MM.1S (cell line): Measurements from ENCODE around the gene ETNPPL.
"Not testable (repeated sequence)": the region's sequence is repeated elsewhere in the genome, so short reads cannot be mapped to it uniquely, and the experiment has no call there.

ENCODE experiments used
- DNase-seq: peaks from one replicate; pipeline ENCODE4 v3.0.0-alpha.2; 2015
- H2AFZ ChIP-seq: fragments of 300-600 bp; sonication (generic); 2 replicates; pipeline ENCODE4 v1.6.0; 2016; ENCODE audit warnings: antibody characterized with exemption, low read length
- H3F3A ChIP-seq: fragments of 300-600 bp; sonication (generic); 2 replicates; pipeline ENCODE4 v1.6.1; 2016; ENCODE audit warnings: mild to moderate bottlenecking, antibody characterized with exemption, low read length, moderate library complexity, mixed read lengths; ENCODE audit not compliant: insufficient read depth
- H3K27ac ChIP-seq: fragments of 300-600 bp; sonication (generic); 2 replicates; pipeline ENCODE4 v1.5.1; 2016; ENCODE audit warnings: mild to moderate bottlenecking, low read length
- H3K27me3 ChIP-seq: fragments of 300-600 bp; sonication (generic); replicated peaks from 2 replicates; pipeline ENCODE4 v1.6.0; 2016; ENCODE audit warnings: low read length; ENCODE audit not compliant: insufficient read depth
- H3K36me3 ChIP-seq: fragments of 300-600 bp; sonication (generic); replicated peaks from 2 replicates; pipeline ENCODE4 v1.6.1; 2016; ENCODE audit warnings: mild to moderate bottlenecking, low read length, mixed read lengths; ENCODE audit not compliant: insufficient read depth
- H3K4me1 ChIP-seq: fragments of 300-600 bp; sonication (generic); 2 replicates; pipeline ENCODE4 v1.6.1; 2016; ENCODE audit warnings: low read length, mixed read lengths
- H3K4me2 ChIP-seq: fragments of 300-600 bp; sonication (generic); 2 replicates; pipeline ENCODE4 v1.6.0; 2016; ENCODE audit warnings: low read depth, low read length
- H3K4me3 ChIP-seq: fragments of 300-600 bp; sonication (generic); 2 replicates; pipeline ENCODE4 v1.5.1; 2016; ENCODE audit warnings: low read length, mixed read lengths
- H3K79me2 ChIP-seq: fragments of 300-600 bp; sonication (generic); 2 replicates; pipeline ENCODE4 v1.6.1; 2016; ENCODE audit warnings: mixed run types, low read length, mixed read lengths
- H3K9ac ChIP-seq: fragments of 300-600 bp; sonication (generic); 2 replicates; pipeline ENCODE4 v1.6.1; 2016; ENCODE audit warnings: low read length, mixed read lengths
- H3K9me2 ChIP-seq: fragments of 300-600 bp; sonication (generic); replicated peaks from 2 replicates; pipeline ENCODE4 v1.6.1; 2016; ENCODE audit warnings: mild to moderate bottlenecking, low read length, mixed read lengths; ENCODE audit not compliant: insufficient read depth
- H3K9me3 ChIP-seq: fragments of 300-600 bp; sonication (generic); replicated peaks from 2 replicates; pipeline ENCODE4 v1.6.1; 2016; ENCODE audit warnings: mild to moderate bottlenecking, low read length, mixed read lengths; ENCODE audit not compliant: insufficient read depth
- H4K20me1 ChIP-seq: fragments of 300-600 bp; sonication (generic); 2 replicates; pipeline ENCODE4 v1.6.1; 2016; ENCODE audit warnings: mild to moderate bottlenecking, low read length, moderate library complexity, mixed read lengths; ENCODE audit not compliant: insufficient read depth
- EZH2 ChIP-seq: fragments of 300-600 bp; sonication (generic); optimal IDR thresholded peaks from 2 replicates; pipeline ENCODE3; 2017; ENCODE audit warnings: low read depth, mild to moderate bottlenecking, antibody characterized with exemption, low read length, mixed read lengths
- EZH2phosphoT487 ChIP-seq: fragments of 300-600 bp; sonication (generic); IDR thresholded peaks from 2 replicates; pipeline ENCODE4 v1.6.1; 2018; ENCODE audit warnings: antibody characterized with exemption, low read length
- TF ChIP-seq, protein P1 (sequence below): fragments of 300-600 bp; sonication (generic); IDR thresholded peaks from 2 replicates; pipeline ENCODE4 v1.5.1; 2016; ENCODE audit warnings: antibody characterized with exemption, low read length, mixed read lengths

ETNPPL gene

DNA sequence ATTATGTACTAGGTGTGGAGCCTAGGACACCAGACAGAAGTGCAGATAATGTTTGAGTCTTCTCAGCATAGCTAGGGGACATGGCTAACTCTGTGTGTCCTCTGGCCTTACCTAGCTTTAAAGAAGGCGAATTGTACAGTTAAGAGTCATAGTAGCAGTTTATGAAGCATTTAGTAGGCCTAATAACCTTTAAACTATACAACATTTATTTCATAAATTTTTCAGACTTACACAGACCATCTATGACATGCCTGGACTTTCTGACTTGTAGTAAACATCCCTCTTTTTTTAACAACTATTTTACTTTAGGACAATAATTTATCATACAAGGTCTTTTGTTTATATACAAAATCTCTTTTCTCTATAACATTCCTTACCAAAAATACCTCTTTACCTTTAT lies 37.4 kb downstream of the ETNPPL start:
- Histone ChIP-seq H3K79me2 (no peaks in the 10 kb centered on the region), H3K4me1 (no peaks in the 10 kb centered on the region), H3K9me2 (no peaks in the 10 kb centered on the region), H3K27me3 (no peaks in the 10 kb centered on the region), H3K36me3 (no peaks in the 10 kb centered on the region), H4K20me1 (no peaks in the 10 kb centered on the region), H3K9ac (no peak overlapping the region), H3F3A (no peaks in the 10 kb centered on the region), H3K4me2 (no peak overlapping the region), H3K27ac (no peak overlapping the region), H3K4me3 (no peak overlapping the region), H2AFZ (no peak overlapping the region), H3K9me3 (no peaks in the 10 kb centered on the region)
- no peak for TF ChIP-seq EZH2phosphoT487
- TF ChIP-seq, protein P1, sequence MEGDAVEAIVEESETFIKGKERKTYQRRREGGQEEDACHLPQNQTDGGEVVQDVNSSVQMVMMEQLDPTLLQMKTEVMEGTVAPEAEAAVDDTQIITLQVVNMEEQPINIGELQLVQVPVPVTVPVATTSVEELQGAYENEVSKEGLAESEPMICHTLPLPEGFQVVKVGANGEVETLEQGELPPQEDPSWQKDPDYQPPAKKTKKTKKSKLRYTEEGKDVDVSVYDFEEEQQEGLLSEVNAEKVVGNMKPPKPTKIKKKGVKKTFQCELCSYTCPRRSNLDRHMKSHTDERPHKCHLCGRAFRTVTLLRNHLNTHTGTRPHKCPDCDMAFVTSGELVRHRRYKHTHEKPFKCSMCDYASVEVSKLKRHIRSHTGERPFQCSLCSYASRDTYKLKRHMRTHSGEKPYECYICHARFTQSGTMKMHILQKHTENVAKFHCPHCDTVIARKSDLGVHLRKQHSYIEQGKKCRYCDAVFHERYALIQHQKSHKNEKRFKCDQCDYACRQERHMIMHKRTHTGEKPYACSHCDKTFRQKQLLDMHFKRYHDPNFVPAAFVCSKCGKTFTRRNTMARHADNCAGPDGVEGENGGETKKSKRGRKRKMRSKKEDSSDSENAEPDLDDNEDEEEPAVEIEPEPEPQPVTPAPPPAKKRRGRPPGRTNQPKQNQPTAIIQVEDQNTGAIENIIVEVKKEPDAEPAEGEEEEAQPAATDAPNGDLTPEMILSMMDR: no peak
- no peak for TF ChIP-seq EZH2
- DNase-seq: no peak

DNA sequence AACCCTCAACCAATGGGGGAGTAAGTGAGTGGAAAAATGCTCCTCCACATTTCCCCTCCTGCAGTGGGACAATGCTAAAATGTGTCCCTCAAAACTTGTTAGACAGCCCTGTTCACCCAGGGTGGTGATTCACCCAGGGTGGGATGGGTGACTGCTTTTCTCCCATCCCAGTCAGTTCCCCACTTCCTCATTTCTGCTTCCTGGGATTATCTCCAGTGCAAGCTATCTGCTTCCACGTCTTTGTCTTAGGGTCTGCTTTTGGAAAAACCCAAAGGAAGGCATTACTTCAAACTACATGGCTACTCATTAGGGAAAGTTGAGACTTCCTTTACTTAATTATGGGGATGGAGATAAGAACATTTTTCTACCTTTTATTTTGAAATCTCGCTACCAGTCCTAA lies 45.5 kb downstream of the ETNPPL start:
- no peak overlapping the region for H3K4me2 ChIP-seq
- H2AFZ ChIP-seq: no peak overlapping the region
- TF ChIP-seq EZH2: no peak
- TF ChIP-seq, protein P1: no peak
- TF ChIP-seq EZH2phosphoT487: no peak
- H4K20me1 ChIP-seq: no peaks in the 10 kb centered on the region
- H3K79me2 ChIP-seq: no peaks in the 10 kb centered on the region
- no peaks in the 10 kb centered on the region for H3K27me3 ChIP-seq
- no peaks in the 10 kb centered on the region for H3K9me3 ChIP-seq
- H3K36me3 ChIP-seq: no peaks in the 10 kb centered on the region
- H3K27ac ChIP-seq: no peak overlapping the region
- no peaks in the 10 kb centered on the region for H3F3A ChIP-seq
- H3K4me1 ChIP-seq: no peaks in the 10 kb centered on the region
- H3K9me2 ChIP-seq: no peaks in the 10 kb centered on the region
- DNase-seq: no peak
- no peak overlapping the region for H3K4me3 ChIP-seq
- H3K9ac ChIP-seq: no peak overlapping the region

DNA sequence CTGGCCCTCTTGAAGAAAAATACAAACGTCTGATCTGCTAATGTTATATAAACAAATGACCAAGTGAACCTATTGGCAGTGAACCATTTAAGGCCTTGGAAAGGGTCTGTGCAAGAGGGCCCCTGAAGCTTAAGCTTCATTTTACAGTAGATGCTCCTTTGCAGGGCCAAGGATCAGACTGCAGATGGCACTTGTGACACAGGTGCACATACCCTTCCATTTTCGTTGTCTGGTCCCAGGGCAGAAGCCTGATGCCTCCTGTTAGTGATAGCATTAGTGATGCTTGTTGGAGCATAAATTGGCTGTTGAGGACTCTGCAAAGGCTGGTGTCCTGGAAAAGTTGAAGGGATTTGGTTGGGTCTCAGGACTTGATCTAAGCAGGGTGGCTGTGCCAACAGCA lies 46.5 kb downstream of the ETNPPL start:
- Histone ChIP-seq H3K9me2 (no peaks in the 10 kb centered on the region), H3K9me3 (no peaks in the 10 kb centered on the region), H3K36me3 (no peaks in the 10 kb centered on the region), H2AFZ (no peak overlapping the region), H3K9ac (no peak overlapping the region), H3K79me2 (no peaks in the 10 kb centered on the region), H3K4me2 (no peak overlapping the region), H3F3A (no peaks in the 10 kb centered on the region), H3K4me3 (no peak overlapping the region), H3K27ac (no peak overlapping the region), H3K4me1 (no peaks in the 10 kb centered on the region), H4K20me1 (no peaks in the 10 kb centered on the region), H3K27me3 (no peaks in the 10 kb centered on the region)
- no peak for DNase-seq
- TF ChIP-seq EZH2phosphoT487 (no peak), EZH2 (no peak)
- TF ChIP-seq, protein P1: no peak

DNA sequence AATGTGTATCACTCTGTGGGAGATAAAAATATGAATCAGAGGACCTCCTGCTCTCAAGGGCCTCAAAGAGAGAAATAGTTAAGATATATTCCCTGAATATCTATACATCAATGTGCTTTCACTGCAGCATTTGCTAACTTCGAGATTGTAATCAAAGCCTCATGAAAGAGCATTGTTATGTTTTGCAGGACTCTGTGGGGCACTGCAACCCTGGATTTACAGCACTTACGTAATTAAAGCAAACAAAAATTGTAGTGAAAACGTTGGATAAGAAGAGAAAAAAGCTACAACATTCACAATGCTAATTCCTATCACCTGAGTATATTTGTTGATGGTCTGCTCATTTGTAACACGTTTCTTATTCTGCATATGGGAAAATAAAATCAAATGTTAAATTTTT lies 48.0 kb downstream of the ETNPPL start:
- Histone ChIP-seq H3K27me3 (no peaks in the 10 kb centered on the region), H3K9me3 (no peaks in the 10 kb centered on the region), H3F3A (no peaks in the 10 kb centered on the region), H3K79me2 (no peaks in the 10 kb centered on the region), H4K20me1 (no peaks in the 10 kb centered on the region), H3K9me2 (no peaks in the 10 kb centered on the region), H3K9ac (no peak overlapping the region), H3K4me1 (no peaks in the 10 kb centered on the region), H3K4me3 (no peak overlapping the region), H3K4me2 (no peak overlapping the region), H3K36me3 (no peaks in the 10 kb centered on the region), H3K27ac (no peak overlapping the region), H2AFZ (no peak overlapping the region)
- DNase-seq: no peak
- TF ChIP-seq, protein P1: no peak
- TF ChIP-seq EZH2 (no peak), EZH2phosphoT487 (no peak)

DNA sequence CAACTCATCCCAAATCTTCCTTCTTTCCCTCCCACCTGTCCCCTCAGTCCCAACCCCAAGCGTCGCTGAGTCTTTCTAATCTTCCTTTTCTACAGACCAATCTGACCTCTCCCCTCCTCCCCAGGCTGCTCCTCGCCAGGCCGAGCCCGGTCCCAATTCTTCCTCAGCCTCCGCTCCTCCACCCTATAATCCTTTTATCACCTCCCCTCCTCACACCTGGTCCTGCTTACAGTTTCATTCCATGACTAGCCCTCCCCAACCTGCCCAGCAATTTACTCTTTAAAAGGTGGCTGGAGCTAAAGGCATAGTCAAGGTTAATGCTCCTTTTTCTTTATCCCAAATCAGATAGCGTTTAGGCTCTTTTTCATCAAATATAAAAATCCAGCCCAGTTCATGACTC lies 52.3 kb downstream of the ETNPPL start:
- H3K27ac ChIP-seq, H3K4me3 ChIP-seq: not testable (repeated sequence)

More for the DNA sequence above, 52.3 kb downstream of the ETNPPL start:
- H3K9me3 ChIP-seq, H3F3A ChIP-seq, H3K27me3 ChIP-seq, H4K20me1 ChIP-seq, H3K4me1 ChIP-seq, H3K9ac ChIP-seq, H3K79me2 ChIP-seq, H3K4me2 ChIP-seq, H2AFZ ChIP-seq, H3K9me2 ChIP-seq, H3K36me3 ChIP-seq, DNase-seq: not testable (repeated sequence)
